ENCODE data around the gene PPFIBP2.

Gene PPFIBP2

GRCh38 chr11:7621090-7621489, 107.3 kb downstream of the PPFIBP2 start:
- in situ Hi-C loops (cut with MboI; ENCODE audit: low sequenced_read_pairs), result no loop called here

- in situ Hi-C loops (cut with MboI; ENCODE audit: low sequenced_read_pairs), result no loop called here
These were observed 107.8 kb downstream of the PPFIBP2 start for GRCh38 chr11:7621554-7621953.

GRCh38 chr11:7622721-7623120, 108.9 kb downstream of the PPFIBP2 start:
- in situ Hi-C loops (cut with MboI; ENCODE audit: low sequenced_read_pairs), result no loop called here

GRCh38 chr11:7628660-7629059, 114.9 kb downstream of the PPFIBP2 start:
- in situ Hi-C loops (cut with MboI; ENCODE audit: low sequenced_read_pairs), result no loop called here

- in situ Hi-C loops (cut with MboI; ENCODE audit: low sequenced_read_pairs), result no loop called here
These were observed 116.2 kb downstream of the PPFIBP2 start for GRCh38 chr11:7630002-7630401.

- in situ Hi-C loops (cut with MboI; ENCODE audit: low sequenced_read_pairs), result no loop called here
These were observed 118.4 kb downstream of the PPFIBP2 start for GRCh38 chr11:7632211-7632610.

- in situ Hi-C loops (cut with MboI; ENCODE audit: low sequenced_read_pairs), result no loop called here
These were observed 121.3 kb downstream of the PPFIBP2 start for GRCh38 chr11:7635137-7635536.

- in situ Hi-C loops (cut with MboI; ENCODE audit: low sequenced_read_pairs), result no loop called here
These were observed 121.9 kb downstream of the PPFIBP2 start for GRCh38 chr11:7635708-7636107.

GRCh38 chr11:7636350-7636749, 122.6 kb downstream of the PPFIBP2 start:
- in situ Hi-C loops (cut with MboI; ENCODE audit: low sequenced_read_pairs), result no loop called here

GRCh38 chr11:7637447-7638157, 123.8 kb downstream of the PPFIBP2 start:
- in situ Hi-C loops (cut with MboI; ENCODE audit: low sequenced_read_pairs), result no loop called here

- in situ Hi-C loops (cut with MboI; ENCODE audit: low sequenced_read_pairs), result no loop called here
These were observed 125.2 kb downstream of the PPFIBP2 start for GRCh38 chr11:7638710-7639642.

GRCh38 chr11:7639643-7640025, 125.8 kb downstream of the PPFIBP2 start:
- in situ Hi-C loops (cut with MboI; ENCODE audit: low sequenced_read_pairs), result no loop called here

GRCh38 chr11:7640816-7641215, 127.0 kb downstream of the PPFIBP2 start:
- in situ Hi-C loops (cut with MboI; ENCODE audit: low sequenced_read_pairs), result no loop called here

GRCh38 chr11:7642747-7643146, 128.9 kb downstream of the PPFIBP2 start:
- in situ Hi-C loops (cut with MboI; ENCODE audit: low sequenced_read_pairs), result no loop called here

- in situ Hi-C loops (cut with MboI; ENCODE audit: low sequenced_read_pairs), result no loop called here
These were observed 129.5 kb downstream of the PPFIBP2 start for GRCh38 chr11:7643314-7643713.

- in situ Hi-C loops (cut with MboI; ENCODE audit: low sequenced_read_pairs), result no loop called here
These were observed 131.4 kb downstream of the PPFIBP2 start for GRCh38 chr11:7645206-7645605.

GRCh38 chr11:7646866-7647265, 133.1 kb downstream of the PPFIBP2 start:
- in situ Hi-C loops (cut with MboI; ENCODE audit: low sequenced_read_pairs), result no loop called here

GRCh38 chr11:7648264-7648663, 134.5 kb downstream of the PPFIBP2 start:
- in situ Hi-C loops (cut with MboI; ENCODE audit: low sequenced_read_pairs), result no loop called here

GRCh38 chr11:7651140-7651551, 137.3 kb downstream of the PPFIBP2 start:
- in situ Hi-C loops (cut with MboI; ENCODE audit: low sequenced_read_pairs), result loop anchor here (25.0 kb wide), 1 partner anchor 89 kb away; no protein-coding TSS in a partner anchor

GRCh38 chr11:7651700-7652099, 137.9 kb downstream of the PPFIBP2 start:
- in situ Hi-C loops (cut with MboI; ENCODE audit: low sequenced_read_pairs), result loop anchor here (25.0 kb wide), 1 partner anchor 89 kb away; no protein-coding TSS in a partner anchor

GRCh38 chr11:7654195-7654705, 140.5 kb downstream of the PPFIBP2 start:
- in situ Hi-C loops (cut with MboI; ENCODE audit: low sequenced_read_pairs), result loop anchor here (25.0 kb wide), 1 partner anchor 92 kb away; no protein-coding TSS in a partner anchor
